NB4 (cell line): Measurements from ENCODE around the gene TMEM92.

Experiments used
- MAX ChIP-seq: IDR thresholded peaks from 2 replicates; pipeline ENCODE4 v1.6.1; 2011; ENCODE audit warnings: low read depth, low read length
- MYC ChIP-seq: IDR thresholded peaks from 2 replicates; pipeline ENCODE4 v1.6.1; 2011; ENCODE audit warnings: low read depth, low read length
- POLR2A ChIP-seq: IDR thresholded peaks from 2 replicates; pipeline ENCODE4 v1.6.1; 2011; ENCODE audit warnings: mild to moderate bottlenecking; ENCODE audit not compliant: insufficient read length; ENCODE audit errors: extremely low read depth
- TF ChIP-seq, protein P1 (sequence below): IDR thresholded peaks from one replicate; pipeline ENCODE4 v1.5.1; 2012; ENCODE audit warnings: low read depth, low read length

GRCh38 chr17:50272246-50272645 is 2.0 kb upstream of the TMEM92 start:
- TF ChIP-seq POLR2A (no peak), MYC (no peak), MAX (no peak)
- TF ChIP-seq, protein P1, sequence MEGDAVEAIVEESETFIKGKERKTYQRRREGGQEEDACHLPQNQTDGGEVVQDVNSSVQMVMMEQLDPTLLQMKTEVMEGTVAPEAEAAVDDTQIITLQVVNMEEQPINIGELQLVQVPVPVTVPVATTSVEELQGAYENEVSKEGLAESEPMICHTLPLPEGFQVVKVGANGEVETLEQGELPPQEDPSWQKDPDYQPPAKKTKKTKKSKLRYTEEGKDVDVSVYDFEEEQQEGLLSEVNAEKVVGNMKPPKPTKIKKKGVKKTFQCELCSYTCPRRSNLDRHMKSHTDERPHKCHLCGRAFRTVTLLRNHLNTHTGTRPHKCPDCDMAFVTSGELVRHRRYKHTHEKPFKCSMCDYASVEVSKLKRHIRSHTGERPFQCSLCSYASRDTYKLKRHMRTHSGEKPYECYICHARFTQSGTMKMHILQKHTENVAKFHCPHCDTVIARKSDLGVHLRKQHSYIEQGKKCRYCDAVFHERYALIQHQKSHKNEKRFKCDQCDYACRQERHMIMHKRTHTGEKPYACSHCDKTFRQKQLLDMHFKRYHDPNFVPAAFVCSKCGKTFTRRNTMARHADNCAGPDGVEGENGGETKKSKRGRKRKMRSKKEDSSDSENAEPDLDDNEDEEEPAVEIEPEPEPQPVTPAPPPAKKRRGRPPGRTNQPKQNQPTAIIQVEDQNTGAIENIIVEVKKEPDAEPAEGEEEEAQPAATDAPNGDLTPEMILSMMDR, result no peak
